HepG2 (cell line): Measurements from ENCODE around the gene PSMD6. TPM values are rescaled to one million over a fixed set of nuclear protein-coding genes. Genes with fewer than 3 reads are reported as not detected.
A peak's percentile ranks its signal among the peaks of the same experiment; 100 is the strongest.

Experiments
- AKAP8 ChIP-seq: sonication (generic); formaldehyde crosslinking; IDR thresholded peaks from 2 replicates; pipeline ENCODE4 v1.5.1; 2020; ENCODE audit warnings: mild to moderate bottlenecking, missing genetic modification reagents
- BCL6 ChIP-seq: IDR thresholded peaks from 2 replicates; pipeline ENCODE4 v1.6.1; 2016; ENCODE audit warnings: missing genetic modification reagents, missing compliant biosample characterization
- CCDC6 ChIP-seq: sonication (generic); formaldehyde crosslinking; IDR thresholded peaks from 2 replicates; pipeline ENCODE4 v1.8.1; 2022; ENCODE audit warnings: mild to moderate bottlenecking, missing genetic modification reagents, moderate library complexity
- DBP ChIP-seq: sonication (generic); formaldehyde crosslinking; IDR thresholded peaks from 2 replicates; pipeline ENCODE4 v1.4.0; 2020; ENCODE audit warnings: missing genetic modification reagents; ENCODE audit errors: not compliant biosample characterization
- DNMT1 ChIP-seq: sonication (generic); formaldehyde crosslinking; IDR thresholded peaks from 2 replicates; pipeline ENCODE4 v1.5.1; 2020; ENCODE audit warnings: mild to moderate bottlenecking, missing genetic modification reagents
- FOXO1 ChIP-seq: sonication (generic); formaldehyde crosslinking; IDR thresholded peaks from 2 replicates; pipeline ENCODE4 v1.4.0; 2020; ENCODE audit warnings: missing genetic modification reagents
- GTF2F1 ChIP-seq: fragments of 150-350 bp; IDR thresholded peaks from 2 replicates; pipeline ENCODE4 v1.6.1; 2014; ENCODE audit warnings: low read length
- HDAC1 ChIP-seq: sonication (generic); formaldehyde crosslinking; IDR thresholded peaks from 2 replicates; pipeline ENCODE4 v1.5.1; 2020; ENCODE audit warnings: mild to moderate bottlenecking, missing genetic modification reagents
- JUN ChIP-seq: sonication (generic); formaldehyde crosslinking; IDR thresholded peaks from 2 replicates; pipeline ENCODE4 v1.4.0; 2020; ENCODE audit warnings: mild to moderate bottlenecking, missing genetic modification reagents
- KMT2A ChIP-seq: sonication (generic); formaldehyde crosslinking; IDR thresholded peaks from 2 replicates; pipeline ENCODE4 v1.4.0; 2020; ENCODE audit warnings: missing genetic modification reagents
- MIXL1 ChIP-seq: IDR thresholded peaks from 2 replicates; pipeline ENCODE4 v1.6.1; 2016
- TFDP1 ChIP-seq: IDR thresholded peaks from 2 replicates; pipeline ENCODE4 v1.6.1; 2016; ENCODE audit warnings: missing compliant biosample characterization, missing genetic modification reagents, borderline replicate concordance
- ZNF614 ChIP-seq: IDR thresholded peaks from 2 replicates; pipeline ENCODE4 v1.6.1; 2018; ENCODE audit warnings: missing biosample characterization, missing genetic modification reagents, inconsistent platforms, borderline replicate concordance
- ZNF788 ChIP-seq: sonication (generic); formaldehyde crosslinking; IDR thresholded peaks from 2 replicates; pipeline ENCODE4 v1.5.0; 2020; ENCODE audit warnings: mild to moderate bottlenecking, missing genetic modification reagents, borderline replicate concordance
- polyA plus RNA-seq, 8 experiments: library from polyadenylated mRNA; depleted of rRNA in 3 of 8; stranded (reverse) in 7 of 8; unstranded in 1 of 8; fragments of >200 nt; fragmentation: Illumina TruSeq in 4 of 8; extraction: Trizol in 4 of 8; gene quantifications; 2 replicates each; pipeline versions ENCODE4 v1.2.1 to v1.2.3, GENCODE V29; 2011 to 2016; ENCODE audit warnings: low read depth in 4 of 8, missing spikeins in 1 of 8, mixed read lengths in 1 of 8; ENCODE audit not compliant: insufficient read depth in 1 of 8
- total RNA-seq, 5 experiments: library from RNA; depleted of rRNA; stranded (reverse); fragments of >200 nt; fragmentation: Illumina TruSeq; extraction: Trizol; gene quantifications; 2 replicates each; pipeline ENCODE4 v1.2.3, GENCODE V29; 2016; ENCODE audit warnings: low read depth in 1 of 5
- TF ChIP-seq, protein P1 (sequence below): sonication (generic); formaldehyde crosslinking; IDR thresholded peaks from 2 replicates; pipeline ENCODE4 v1.5.0; 2020; ENCODE audit warnings: mild to moderate bottlenecking, missing genetic modification reagents, moderate library complexity
- TF ChIP-seq, protein P2 (sequence below): sonication (generic); formaldehyde crosslinking; IDR thresholded peaks from 2 replicates; pipeline ENCODE4 v1.5.1; 2020; ENCODE audit warnings: mild to moderate bottlenecking, moderate library complexity, missing genetic modification reagents
- TF ChIP-seq, protein P3 (sequence below): sonication (generic); formaldehyde crosslinking; IDR thresholded peaks from 2 replicates; pipeline ENCODE4 v1.4.0; 2020; ENCODE audit warnings: low read depth, mild to moderate bottlenecking, missing genetic modification reagents

The PSMD6 gene
- total and polyA plus RNA-seq, 2 of the 13 experiments (the other 11 are each of a cell fraction or from before 2014, with no cell fraction given) = 36.8 to 117 TPM

GRCh38 chr3:64030741-64031140 is 7.4 kb upstream of the PSMD6 start (continued):
- no peak for TF ChIP-seq AKAP8
- TF ChIP-seq, protein P1, sequence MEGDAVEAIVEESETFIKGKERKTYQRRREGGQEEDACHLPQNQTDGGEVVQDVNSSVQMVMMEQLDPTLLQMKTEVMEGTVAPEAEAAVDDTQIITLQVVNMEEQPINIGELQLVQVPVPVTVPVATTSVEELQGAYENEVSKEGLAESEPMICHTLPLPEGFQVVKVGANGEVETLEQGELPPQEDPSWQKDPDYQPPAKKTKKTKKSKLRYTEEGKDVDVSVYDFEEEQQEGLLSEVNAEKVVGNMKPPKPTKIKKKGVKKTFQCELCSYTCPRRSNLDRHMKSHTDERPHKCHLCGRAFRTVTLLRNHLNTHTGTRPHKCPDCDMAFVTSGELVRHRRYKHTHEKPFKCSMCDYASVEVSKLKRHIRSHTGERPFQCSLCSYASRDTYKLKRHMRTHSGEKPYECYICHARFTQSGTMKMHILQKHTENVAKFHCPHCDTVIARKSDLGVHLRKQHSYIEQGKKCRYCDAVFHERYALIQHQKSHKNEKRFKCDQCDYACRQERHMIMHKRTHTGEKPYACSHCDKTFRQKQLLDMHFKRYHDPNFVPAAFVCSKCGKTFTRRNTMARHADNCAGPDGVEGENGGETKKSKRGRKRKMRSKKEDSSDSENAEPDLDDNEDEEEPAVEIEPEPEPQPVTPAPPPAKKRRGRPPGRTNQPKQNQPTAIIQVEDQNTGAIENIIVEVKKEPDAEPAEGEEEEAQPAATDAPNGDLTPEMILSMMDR (CRISPR knock-in tag) = peak; percentile 96
- TF ChIP-seq ZNF788 (CRISPR knock-in tag) = peak; percentile 34; the same call in 1 of the 2 replicates
- no peak for TF ChIP-seq JUN
- TF ChIP-seq, protein P2, sequence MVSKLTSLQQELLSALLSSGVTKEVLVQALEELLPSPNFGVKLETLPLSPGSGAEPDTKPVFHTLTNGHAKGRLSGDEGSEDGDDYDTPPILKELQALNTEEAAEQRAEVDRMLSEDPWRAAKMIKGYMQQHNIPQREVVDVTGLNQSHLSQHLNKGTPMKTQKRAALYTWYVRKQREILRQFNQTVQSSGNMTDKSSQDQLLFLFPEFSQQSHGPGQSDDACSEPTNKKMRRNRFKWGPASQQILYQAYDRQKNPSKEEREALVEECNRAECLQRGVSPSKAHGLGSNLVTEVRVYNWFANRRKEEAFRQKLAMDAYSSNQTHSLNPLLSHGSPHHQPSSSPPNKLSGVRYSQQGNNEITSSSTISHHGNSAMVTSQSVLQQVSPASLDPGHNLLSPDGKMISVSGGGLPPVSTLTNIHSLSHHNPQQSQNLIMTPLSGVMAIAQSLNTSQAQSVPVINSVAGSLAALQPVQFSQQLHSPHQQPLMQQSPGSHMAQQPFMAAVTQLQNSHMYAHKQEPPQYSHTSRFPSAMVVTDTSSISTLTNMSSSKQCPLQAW = peak; percentile 60; the same call in 1 of the 2 replicates
- peak; percentile 49 for TF ChIP-seq HDAC1 (CRISPR knock-in tag)
- no peak for TF ChIP-seq GTF2F1
- TF ChIP-seq MIXL1 (CRISPR knock-in tag) = peak; percentile 36; the same call in 1 of the 2 replicates
- peak; percentile 24; the same call in 1 of the 2 replicates for TF ChIP-seq ZNF614 (CRISPR knock-in tag)
- TF ChIP-seq DNMT1 = no peak
- TF ChIP-seq, protein P3, sequence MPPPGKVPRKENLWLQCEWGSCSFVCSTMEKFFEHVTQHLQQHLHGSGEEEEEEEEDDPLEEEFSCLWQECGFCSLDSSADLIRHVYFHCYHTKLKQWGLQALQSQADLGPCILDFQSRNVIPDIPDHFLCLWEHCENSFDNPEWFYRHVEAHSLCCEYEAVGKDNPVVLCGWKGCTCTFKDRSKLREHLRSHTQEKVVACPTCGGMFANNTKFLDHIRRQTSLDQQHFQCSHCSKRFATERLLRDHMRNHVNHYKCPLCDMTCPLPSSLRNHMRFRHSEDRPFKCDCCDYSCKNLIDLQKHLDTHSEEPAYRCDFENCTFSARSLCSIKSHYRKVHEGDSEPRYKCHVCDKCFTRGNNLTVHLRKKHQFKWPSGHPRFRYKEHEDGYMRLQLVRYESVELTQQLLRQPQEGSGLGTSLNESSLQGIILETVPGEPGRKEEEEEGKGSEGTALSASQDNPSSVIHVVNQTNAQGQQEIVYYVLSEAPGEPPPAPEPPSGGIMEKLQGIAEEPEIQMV = no peak
- TF ChIP-seq KMT2A = 0 out of 2 replicates have a peak, but pooled peaks have one; percentile 35
- TF ChIP-seq TFDP1 (CRISPR knock-in tag) = peak; percentile 40; the same call in 1 of the 2 replicates
- TF ChIP-seq FOXO1 (CRISPR knock-in tag) = 0 out of 2 replicates have a peak, but pooled peaks have one; percentile 21
- 0 out of 2 replicates have a peak, but pooled peaks have one; percentile 23 for TF ChIP-seq BCL6 (CRISPR knock-in tag)
- peak; percentile 41; the same call in 1 of the 2 replicates for TF ChIP-seq CCDC6
- TF ChIP-seq DBP = no peak
